COLO829 (cell line): ENCODE results near the gene AARSD1.
"Not testable (repeated sequence)": the region's sequence is repeated elsewhere in the genome, so short reads cannot be mapped to it uniquely, and the experiment has no call there.

Experiments used
- DNase-seq: peaks from one replicate; pipeline ENCODE4 v3.0.0; 2012; ENCODE audit warnings: low spot score

The AARSD1 gene

DNA sequence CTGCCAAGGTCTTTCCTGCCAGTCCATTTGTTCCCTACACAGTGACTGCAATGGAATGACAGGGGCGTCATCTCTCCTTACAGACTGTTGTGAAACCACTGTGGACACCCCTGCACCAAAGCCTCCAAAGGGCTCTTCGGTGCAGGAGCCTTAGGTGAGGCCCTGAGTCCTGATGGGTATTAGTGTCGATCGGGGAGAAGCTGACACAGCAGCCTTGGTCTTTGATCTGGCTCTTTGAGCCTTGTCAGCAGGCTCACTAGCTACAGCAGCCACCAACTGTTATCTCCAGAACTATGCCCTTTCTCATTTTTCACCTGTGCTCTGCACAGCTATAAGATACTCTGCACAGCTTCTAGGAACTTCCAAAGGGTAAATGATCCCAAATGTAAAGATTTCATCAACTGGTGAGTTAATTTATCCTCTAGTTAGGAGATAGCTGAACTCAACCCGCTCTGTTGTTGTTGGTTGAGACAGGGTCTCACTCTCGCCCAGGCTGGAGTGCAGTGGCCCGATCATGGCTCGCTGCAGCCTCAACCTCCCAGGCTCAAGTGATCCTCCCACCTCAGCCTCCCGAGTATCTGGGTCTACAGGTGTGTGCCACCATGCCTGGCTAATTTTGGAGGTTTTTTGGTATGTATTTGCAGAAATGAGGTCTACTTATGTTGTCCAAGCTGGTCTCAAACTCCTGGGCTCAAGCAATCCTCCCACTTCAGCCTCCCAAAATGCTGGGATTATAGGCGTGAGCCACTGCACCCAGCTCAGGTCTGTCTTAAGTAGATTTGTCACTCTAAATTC lies 44.0 kb downstream of the AARSD1 start:
- DNase-seq = no peak

- not testable (repeated sequence) for DNase-seq
Measured at GRCh38 chr17:42919522-42920077, 44.7 kb downstream of the AARSD1 start.

- DNase-seq = no peak
Measured at GRCh38 chr17:42918902-42919521, 45.2 kb downstream of the AARSD1 start.

DNA sequence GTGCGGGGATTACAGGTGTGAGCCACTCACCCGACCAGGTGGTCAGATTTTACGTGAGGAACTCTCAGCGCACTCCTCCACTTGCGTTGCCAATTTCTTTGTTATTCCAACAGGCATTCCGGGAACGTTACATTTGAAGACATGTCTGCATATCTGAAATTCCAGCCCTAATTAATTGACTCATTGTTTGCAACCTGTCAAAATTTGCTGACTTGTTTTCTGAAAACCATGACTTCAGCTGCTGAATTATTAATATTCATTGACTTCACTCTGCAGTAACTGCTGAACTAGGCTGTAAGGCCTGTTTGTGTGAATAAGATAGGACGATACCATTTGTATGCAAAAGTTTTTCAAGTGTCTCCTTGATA lies 47.0 kb downstream of the AARSD1 start:
- DNase-seq = no peak

DNA sequence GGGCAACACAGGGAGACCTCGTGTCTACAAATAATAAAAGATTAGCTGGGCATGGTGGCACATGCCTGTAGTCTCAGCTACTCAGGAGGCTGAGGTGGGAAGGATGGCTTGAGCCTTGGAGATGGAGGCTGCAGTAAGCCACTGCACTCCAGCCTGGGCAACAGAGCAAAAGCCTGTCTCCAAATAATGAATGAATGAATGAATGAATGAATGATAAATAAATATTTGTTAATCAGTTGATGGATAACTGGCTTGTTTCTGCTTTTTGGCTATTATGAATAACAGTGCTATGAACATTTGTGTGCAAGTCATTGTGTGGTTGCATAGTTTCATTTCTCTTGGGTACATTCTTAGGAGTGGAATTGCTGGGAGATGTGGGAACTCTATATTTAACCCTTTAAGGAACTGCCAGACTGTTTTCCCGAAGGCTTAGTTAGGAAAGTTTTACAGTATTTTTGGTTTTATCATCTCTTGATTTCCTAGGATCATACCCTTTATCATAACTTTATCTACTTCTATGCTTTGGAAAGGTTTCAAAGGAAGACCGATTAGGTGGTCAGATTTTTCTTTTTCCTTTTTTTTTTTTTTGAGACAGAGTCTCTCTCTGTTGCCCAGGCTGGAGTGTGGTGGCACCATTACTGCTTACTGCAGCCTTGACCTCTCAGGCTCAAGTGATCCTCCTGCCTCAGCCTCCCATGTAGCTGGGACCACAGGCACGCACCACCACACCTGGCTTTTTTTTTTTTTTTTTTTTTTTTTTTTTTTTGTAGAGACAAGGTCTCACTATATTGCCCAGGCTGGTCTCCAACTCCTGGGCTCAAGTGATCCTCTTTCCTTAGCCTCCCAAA lies 47.6 kb downstream of the AARSD1 start:
- not testable (repeated sequence) for DNase-seq

DNA sequence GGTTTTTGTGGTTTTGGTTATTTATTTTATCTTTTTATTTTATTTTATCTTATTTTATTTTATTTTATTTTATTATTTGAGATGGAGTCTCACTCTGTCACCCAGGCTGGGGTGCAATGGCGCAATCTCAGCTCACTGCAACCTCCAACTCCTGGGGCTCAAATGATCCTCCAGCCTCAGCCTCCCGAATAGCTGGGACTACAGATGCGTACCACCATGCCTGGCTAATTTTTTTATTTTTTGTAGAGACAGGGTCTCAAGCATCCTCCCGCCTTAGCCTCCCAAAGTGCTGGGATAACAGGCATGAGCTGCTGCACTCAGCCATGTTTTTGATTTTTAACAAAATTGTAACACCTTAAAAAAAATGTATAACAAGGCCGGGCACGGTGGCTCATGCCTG lies 49.0 kb downstream of the AARSD1 start:
- DNase-seq = not testable (repeated sequence)

DNA sequence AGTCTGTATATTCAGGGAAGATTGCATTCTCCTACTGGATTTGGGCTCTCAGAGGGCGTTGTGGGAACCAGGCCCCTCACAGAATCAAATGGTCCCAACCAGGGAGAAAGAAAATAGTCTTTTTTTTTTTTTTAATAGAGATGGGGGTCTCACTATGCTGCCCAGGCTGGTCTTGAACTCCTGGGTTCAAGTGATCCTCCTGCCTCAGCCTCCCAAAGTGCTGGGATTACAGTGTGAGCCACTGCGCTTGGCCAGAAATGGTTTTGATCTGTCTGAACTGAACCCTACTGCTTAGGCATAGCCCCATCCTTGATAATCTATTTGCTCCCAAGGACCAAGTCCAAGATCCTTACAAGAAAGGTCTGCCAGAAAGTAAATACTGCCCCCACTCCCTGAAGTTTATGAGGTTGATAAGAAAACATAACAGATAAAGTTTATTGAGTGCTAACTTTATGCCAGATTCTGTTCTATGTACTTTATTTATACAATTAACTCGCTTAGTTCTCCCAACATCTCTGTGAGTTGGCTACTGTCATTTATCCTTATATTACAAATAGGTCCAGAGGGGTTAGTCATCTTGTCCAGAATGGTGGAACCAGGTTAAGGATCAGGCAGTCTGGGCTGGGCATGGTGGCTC lies 50.2 kb downstream of the AARSD1 start:
- DNase-seq = no peak

DNA sequence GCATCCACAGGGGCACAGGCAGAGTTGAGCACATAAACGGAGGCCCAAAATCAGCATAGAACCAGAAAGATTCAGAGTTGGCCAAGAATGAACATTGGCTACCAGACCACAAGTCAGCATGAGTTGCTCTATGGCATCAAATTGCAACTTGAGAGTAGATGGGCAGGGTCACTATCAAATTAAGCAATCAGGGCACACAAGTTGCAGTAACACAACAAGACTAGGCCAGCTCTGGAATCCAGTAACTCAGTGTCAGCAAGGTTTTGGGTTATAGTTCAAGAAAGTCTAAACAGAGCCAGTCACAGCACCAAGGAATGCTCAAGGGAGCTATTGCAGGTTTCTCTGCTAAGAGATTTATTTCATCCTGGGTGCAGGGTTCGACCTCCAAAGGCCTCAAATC lies 50.7 kb downstream of the AARSD1 start:
- DNase-seq = no peak

- DNase-seq = no peak
Measured at GRCh38 chr17:42908872-42909700, 55.2 kb downstream of the AARSD1 start.

GRCh38 chr17:42906772-42907446 lies 57.3 kb downstream of the AARSD1 start:
- DNase-seq = no peak

GRCh38 chr17:42904110-42904469 lies 60.2 kb downstream of the AARSD1 start:
- DNase-seq = no peak

GRCh38 chr17:42901535-42902229 lies 62.6 kb downstream of the AARSD1 start:
- no peak for DNase-seq
